ENCODE data around the gene LRRIQ4.

GRCh38 chr3:169777822-169778221 lies 34.8 kb upstream of the LRRIQ4 start:
- TF ChIP-seq CTCF (IDR thresholded peaks at IDR 0.05; ENCODE audit: insufficient read depth, low read length, poor library complexity, severe bottlenecking) (no peak), EZH2phosphoT487 (conservative IDR thresholded peaks at IDR 0.05; ENCODE audit: low read length) (no peak)
